K562 (cell line): ENCODE data around the gene ABCF3.

ENCODE experiments used
- CREB1 ChIP-seq, 2 experiments: sonication (generic) in 1 of 2; formaldehyde crosslinking in 1 of 2; IDR thresholded peaks; 2 replicates each; pipeline versions ENCODE4 v1.6.1 to v1.8.0; 2012 to 2022; ENCODE audit warnings: inconsistent platforms in 1 of 2, mild to moderate bottlenecking in 1 of 2, missing genetic modification reagents in 1 of 2, moderate library complexity in 1 of 2
- ELF1 ChIP-seq: fragments of 200-800 bp; sonication (Bioruptor generic); IDR thresholded peaks from 2 replicates; pipeline ENCODE4 v1.6.1; 2016; ENCODE audit warnings: missing genetic modification characterization, missing compliant biosample characterization
- JUND ChIP-seq, 2 experiments: IDR thresholded peaks; 2 replicates in 1 of 2; 3 replicates in 1 of 2; pipeline ENCODE4 v1.6.1; 2011; ENCODE audit warnings: borderline replicate concordance in 2 of 2, low read depth in 2 of 2, low read length in 2 of 2, improper control_type of control experiment in 1 of 2, missing biosample characterization in 1 of 2, missing genetic modification characterization in 1 of 2, missing genetic modification reagents in 1 of 2
- RCOR1 ChIP-seq, 2 experiments: IDR thresholded peaks; 2 replicates each; pipeline ENCODE4 v1.6.1; 2012; ENCODE audit warnings: low read depth in 2 of 2, low read length in 2 of 2, borderline replicate concordance in 1 of 2, improper control_type of control experiment in 1 of 2
- SRSF9 ChIP-seq: fragments of 200-400 bp; formaldehyde crosslinking; IDR thresholded peaks from 2 replicates; pipeline ENCODE4 v1.6.1; 2017; ENCODE audit warnings: low read depth, low read length, borderline replicate concordance
- TARDBP ChIP-seq: fragments of 450-650 bp; IDR thresholded peaks from 2 replicates; pipeline ENCODE4 v1.6.1; 2016
- ZC3H4 ChIP-seq: sonication (generic); formaldehyde crosslinking; IDR thresholded peaks from 2 replicates; pipeline ENCODE4 v1.9.0; 2021; ENCODE audit warnings: missing genetic modification reagents, borderline replicate concordance
- ZFP1 ChIP-seq: fragments of 450-650 bp; formaldehyde crosslinking; IDR thresholded peaks from 2 replicates; pipeline ENCODE4 v1.4.0; 2020; ENCODE audit warnings: mild to moderate bottlenecking, mixed read lengths
- ZNF224 ChIP-seq: sonication (generic); formaldehyde crosslinking; IDR thresholded peaks from 2 replicates; pipeline ENCODE4 v1.8.0; 2022; ENCODE audit warnings: mild to moderate bottlenecking, missing genetic modification reagents
- ZNF384 ChIP-seq: IDR thresholded peaks from 2 replicates; pipeline ENCODE4 v1.6.1; 2012; ENCODE audit warnings: low read depth, low read length, improper control_type of control experiment
- TF ChIP-seq, protein P1 (sequence below), 3 experiments: IDR thresholded peaks in 2 of 3; conservative IDR thresholded peaks in 1 of 3; 2 replicates each; pipeline ENCODE4 v1.5.1; 2011 to 2012; ENCODE audit warnings: low read length in 3 of 3, mild to moderate bottlenecking in 3 of 3, control low read depth in 2 of 3, improper control_type of control experiment in 1 of 3, inconsistent platforms in 1 of 3, low read depth in 1 of 3, mixed read lengths in 1 of 3, moderate library complexity in 1 of 3; ENCODE audit not compliant: insufficient read depth in 2 of 3

DNA sequence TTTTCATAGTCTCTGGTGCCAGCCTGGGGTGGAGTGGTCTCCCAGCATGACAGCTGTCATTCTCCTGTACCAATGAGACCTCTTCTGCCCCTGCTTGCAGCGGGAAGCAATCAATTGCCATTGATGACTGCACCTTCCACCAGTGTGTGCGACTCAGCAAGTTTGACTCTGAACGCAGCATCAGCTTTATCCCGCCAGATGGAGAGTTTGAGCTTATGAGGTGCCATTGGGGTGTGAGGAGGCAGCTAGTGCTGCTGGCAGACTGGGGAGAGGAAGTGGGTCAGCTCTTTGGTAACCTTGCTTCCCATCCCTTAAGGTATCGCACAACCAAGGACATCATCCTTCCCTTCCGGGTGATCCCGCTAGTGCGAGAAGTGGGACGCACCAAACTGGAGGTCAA lies 4.4 kb upstream of the ABCF3 start:
- no peak for TF ChIP-seq ZC3H4
- no peak for TF ChIP-seq ZNF384
- TF ChIP-seq ELF1 (tag), result no peak
- TF ChIP-seq ZNF224 (CRISPR knock-in tag), result no peak
- no peak for TF ChIP-seq ZFP1 (CRISPR knock-in tag)
- TF ChIP-seq, protein P1, sequence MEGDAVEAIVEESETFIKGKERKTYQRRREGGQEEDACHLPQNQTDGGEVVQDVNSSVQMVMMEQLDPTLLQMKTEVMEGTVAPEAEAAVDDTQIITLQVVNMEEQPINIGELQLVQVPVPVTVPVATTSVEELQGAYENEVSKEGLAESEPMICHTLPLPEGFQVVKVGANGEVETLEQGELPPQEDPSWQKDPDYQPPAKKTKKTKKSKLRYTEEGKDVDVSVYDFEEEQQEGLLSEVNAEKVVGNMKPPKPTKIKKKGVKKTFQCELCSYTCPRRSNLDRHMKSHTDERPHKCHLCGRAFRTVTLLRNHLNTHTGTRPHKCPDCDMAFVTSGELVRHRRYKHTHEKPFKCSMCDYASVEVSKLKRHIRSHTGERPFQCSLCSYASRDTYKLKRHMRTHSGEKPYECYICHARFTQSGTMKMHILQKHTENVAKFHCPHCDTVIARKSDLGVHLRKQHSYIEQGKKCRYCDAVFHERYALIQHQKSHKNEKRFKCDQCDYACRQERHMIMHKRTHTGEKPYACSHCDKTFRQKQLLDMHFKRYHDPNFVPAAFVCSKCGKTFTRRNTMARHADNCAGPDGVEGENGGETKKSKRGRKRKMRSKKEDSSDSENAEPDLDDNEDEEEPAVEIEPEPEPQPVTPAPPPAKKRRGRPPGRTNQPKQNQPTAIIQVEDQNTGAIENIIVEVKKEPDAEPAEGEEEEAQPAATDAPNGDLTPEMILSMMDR (IDR thresholded peaks at IDR 0.05 in 2 of 3, conservative IDR thresholded peaks at IDR 0.05 in 1 of 3; ENCODE audit: insufficient read depth in 2 of 3, low read depth in 1 of 3, low read length in 3 of 3), result no peak
- no peak for TF ChIP-seq JUND (IDR thresholded peaks at IDR 0.05; ENCODE audit: borderline replicate concordance, low read depth, low read length)
- TF ChIP-seq JUND (tag; IDR thresholded peaks at IDR 0.05; ENCODE audit: borderline replicate concordance, low read depth, low read length), result no peak
- TF ChIP-seq TARDBP, result no peak
- no peak for TF ChIP-seq RCOR1 (IDR thresholded peaks at IDR 0.05; ENCODE audit: borderline replicate concordance in 1 of 2, low read depth in 2 of 2, low read length in 2 of 2)
- no peak for TF ChIP-seq CREB1 (IDR thresholded peaks at IDR 0.05)
- no peak for TF ChIP-seq CREB1 (CRISPR knock-in tag; IDR thresholded peaks at IDR 0.05)
- no peak for TF ChIP-seq SRSF9
